ENCODE data around the gene RCBTB1. TPM values are rescaled to one million over a fixed set of nuclear protein-coding genes. Genes with fewer than 3 reads are reported as not detected.

The RCBTB1 gene
- polyA plus RNA-seq, 6 donors from 2014 or later, result 13.4 to 26.5 (median 16.5) TPM

DNA sequence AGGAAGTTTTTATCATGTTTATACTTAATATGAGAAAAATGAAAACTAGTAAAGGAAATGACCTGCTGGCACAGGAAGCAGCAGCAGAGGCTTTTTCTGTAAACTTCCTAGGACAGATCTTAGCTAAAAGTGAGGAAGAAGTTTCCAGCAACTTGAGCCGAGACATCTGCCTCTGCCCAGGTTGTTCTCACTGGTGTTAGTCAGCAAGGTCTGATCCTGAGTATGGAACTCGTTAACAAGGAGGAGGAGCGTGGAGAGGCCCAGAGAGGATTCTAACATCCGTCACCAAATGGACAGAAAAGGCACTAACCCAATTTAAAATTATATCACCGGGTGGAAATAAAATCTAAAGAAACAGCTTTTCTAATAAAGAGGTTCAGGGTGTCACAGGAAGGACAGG lies 46.0 kb downstream of the RCBTB1 start:
- DNase-seq, result no peak
- H3K4me1 Mint-ChIP-seq, result peaks cover 23 to 32% (median 29%) of the 10 kb centered on the region in 3 donors
- no peaks in the 10 kb centered on the region for H3K27me3 Mint-ChIP-seq
- peaks cover 3 to 8% of the 10 kb centered on the region in 2 donors for H3K36me3 Mint-ChIP-seq
- no peaks in the 10 kb centered on the region for H3K9me3 Mint-ChIP-seq
- no peak for ATAC-seq (ENCODE audit: low read depth in 2 of 2)
- peak overlapping the region in 4 of 6 donors; percentile 30 to 78 (median 53) for H3K27ac Mint-ChIP-seq
- peak overlapping the region in 7 of 8 donors; percentile 10 to 53 (median 42) for H3K4me3 Mint-ChIP-seq

- ATAC-seq (ENCODE audit: low read depth in 2 of 2) (no peak), DNase-seq (no peak)
- Mint-ChIP-seq H3K4me1 (peaks cover 32 to 41% (median 38%) of the 10 kb centered on the region in 3 donors), H3K4me3 (no peak overlapping the region), H3K27ac (peak overlapping the region in 1 of 6 donors; percentile 90), H3K27me3 (no peaks in the 10 kb centered on the region), H3K9me3 (no peaks in the 10 kb centered on the region), H3K36me3 (peaks cover 3 to 8% of the 10 kb centered on the region in 2 donors)
These were observed 47.0 kb downstream of the RCBTB1 start for GRCh38 chr13:49538404-49538803.

- Mint-ChIP-seq H3K27me3 (no peaks in the 10 kb centered on the region), H3K36me3 (peaks cover 3 to 8% of the 10 kb centered on the region in 2 donors), H3K4me1 (peaks cover 46 to 54% (median 53%) of the 10 kb centered on the region in 3 donors), H3K27ac (peak overlapping the region in 5 of 6 donors; percentile 27 to 82 (median 36)), H3K9me3 (no peaks in the 10 kb centered on the region), H3K4me3 (peak overlapping the region in 2 of 8 donors; percentile 48 to 55)
- peak in 1 of 2 donors; percentile 32 for ATAC-seq (ENCODE audit: low read depth in 2 of 2)
- DNase-seq, result no peak
These were observed 49.0 kb downstream of the RCBTB1 start for GRCh38 chr13:49536144-49536873.

- ATAC-seq (ENCODE audit: low read depth in 2 of 2) (peak; percentile 60 to 61), DNase-seq (peak; percentile 50)
- H3K4me1 Mint-ChIP-seq, result peaks cover 45 to 51% (median 49%) of the 10 kb centered on the region in 3 donors
- H3K27me3 Mint-ChIP-seq, result no peaks in the 10 kb centered on the region
- peak overlapping the region; percentile 70 to 91 (median 80) for H3K27ac Mint-ChIP-seq
- H3K4me3 Mint-ChIP-seq, result peak overlapping the region; percentile 5 to 86 (median 72)
- H3K36me3 Mint-ChIP-seq, result peaks cover 0 to 8% of the 10 kb centered on the region in 2 donors
- no peaks in the 10 kb centered on the region for H3K9me3 Mint-ChIP-seq
These were observed 51.6 kb downstream of the RCBTB1 start for GRCh38 chr13:49533591-49534269.

DNA sequence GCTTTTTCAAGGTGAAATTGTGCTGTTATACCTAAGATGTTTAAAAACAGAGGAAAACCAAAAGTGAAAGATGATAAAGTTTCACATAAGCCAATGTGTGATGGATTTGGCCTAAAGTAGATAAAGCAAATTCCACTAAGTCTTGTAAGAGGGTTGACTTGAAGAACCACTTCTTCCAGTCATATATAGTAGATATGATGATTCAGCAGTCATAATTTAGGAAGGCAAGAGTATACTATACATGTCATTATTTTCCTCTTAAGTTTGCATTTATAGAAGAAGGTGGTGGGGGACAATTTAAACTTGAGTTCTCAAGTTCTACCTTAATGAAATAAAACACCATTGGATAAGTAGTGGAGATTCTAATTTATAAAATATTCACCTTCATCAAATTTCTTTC lies 52.3 kb downstream of the RCBTB1 start:
- no peak for ATAC-seq (ENCODE audit: low read depth in 2 of 2)
- Mint-ChIP-seq H3K27ac (peak overlapping the region; percentile 11 to 70 (median 60)), H3K27me3 (no peaks in the 10 kb centered on the region), H3K4me3 (peak overlapping the region in 7 of 8 donors; percentile 23 to 77 (median 46)), H3K4me1 (peaks cover 48 to 58% (median 49%) of the 10 kb centered on the region in 3 donors), H3K9me3 (no peaks in the 10 kb centered on the region), H3K36me3 (peaks cover 0 to 8% of the 10 kb centered on the region in 2 donors)
- no peak for DNase-seq

- H3K4me3 Mint-ChIP-seq, result peak overlapping the region in 7 of 8 donors; percentile 23 to 77 (median 46)
- peaks cover 0 to 8% of the 10 kb centered on the region in 2 donors for H3K36me3 Mint-ChIP-seq
- DNase-seq (no peak), ATAC-seq (ENCODE audit: low read depth in 2 of 2) (no peak)
- peaks cover 48 to 59% (median 49%) of the 10 kb centered on the region in 3 donors for H3K4me1 Mint-ChIP-seq
- no peaks in the 10 kb centered on the region for H3K27me3 Mint-ChIP-seq
- H3K27ac Mint-ChIP-seq, result peak overlapping the region; percentile 16 to 70 (median 60)
- H3K9me3 Mint-ChIP-seq, result no peaks in the 10 kb centered on the region
These were observed 52.8 kb downstream of the RCBTB1 start for GRCh38 chr13:49532593-49532992.

GRCh38 chr13:49530457-49530856 lies 54.9 kb downstream of the RCBTB1 start:
- ATAC-seq (ENCODE audit: low read depth in 2 of 2) (peak; percentile 88 to 92), DNase-seq (peak; percentile 57)
- H3K27me3 Mint-ChIP-seq, result no peaks in the 10 kb centered on the region
- peak overlapping the region in 7 of 8 donors; percentile 0 to 88 (median 50) for H3K4me3 Mint-ChIP-seq
- peaks cover 42 to 58% (median 42%) of the 10 kb centered on the region in 3 donors for H3K4me1 Mint-ChIP-seq
- H3K36me3 Mint-ChIP-seq, result peaks cover 0 to 10% of the 10 kb centered on the region in 2 donors
- peak overlapping the region; percentile 75 to 95 (median 92) for H3K27ac Mint-ChIP-seq
- H3K9me3 Mint-ChIP-seq, result no peaks in the 10 kb centered on the region

DNA sequence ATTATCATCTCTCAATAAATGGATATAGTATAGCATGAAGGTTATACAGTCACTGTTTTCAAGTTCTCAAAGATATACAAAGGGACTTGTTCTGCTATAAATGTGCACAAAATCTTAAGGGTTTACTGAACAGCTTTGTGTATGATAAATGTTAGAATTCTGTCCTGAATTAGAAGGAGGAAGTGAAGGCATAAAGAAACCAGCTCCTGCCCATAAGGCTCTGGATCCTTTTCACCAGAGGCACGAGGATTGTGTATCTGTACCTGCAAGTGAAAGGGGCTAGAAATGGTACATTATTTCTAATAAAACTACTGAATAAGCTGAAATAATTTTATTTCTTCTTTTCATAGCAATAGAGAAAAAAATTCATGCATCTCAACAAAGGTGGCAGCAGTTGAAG lies 57.2 kb downstream of the RCBTB1 start:
- H3K9me3 Mint-ChIP-seq, result no peaks in the 10 kb centered on the region
- peaks cover 0 to 10% of the 10 kb centered on the region in 2 donors for H3K36me3 Mint-ChIP-seq
- H3K4me3 Mint-ChIP-seq, result no peak overlapping the region
- peaks cover 23 to 42% (median 29%) of the 10 kb centered on the region in 3 donors for H3K4me1 Mint-ChIP-seq
- H3K27me3 Mint-ChIP-seq, result no peaks in the 10 kb centered on the region
- no peak for ATAC-seq (ENCODE audit: low read depth in 2 of 2)
- peak overlapping the region in 4 of 6 donors; percentile 66 to 89 (median 76) for H3K27ac Mint-ChIP-seq
- DNase-seq, result no peak

GRCh38 chr13:49527123-49527522 lies 58.2 kb downstream of the RCBTB1 start:
- Mint-ChIP-seq H3K27me3 (no peaks in the 10 kb centered on the region), H3K4me1 (peaks cover 13 to 37% (median 22%) of the 10 kb centered on the region in 3 donors), H3K4me3 (no peak overlapping the region), H3K9me3 (no peaks in the 10 kb centered on the region), H3K36me3 (peaks cover 0 to 10% of the 10 kb centered on the region in 2 donors), H3K27ac (peak overlapping the region in 4 of 6 donors; percentile 32 to 69 (median 41))
- ATAC-seq (ENCODE audit: low read depth in 2 of 2), result no peak
- DNase-seq, result no peak

DNA sequence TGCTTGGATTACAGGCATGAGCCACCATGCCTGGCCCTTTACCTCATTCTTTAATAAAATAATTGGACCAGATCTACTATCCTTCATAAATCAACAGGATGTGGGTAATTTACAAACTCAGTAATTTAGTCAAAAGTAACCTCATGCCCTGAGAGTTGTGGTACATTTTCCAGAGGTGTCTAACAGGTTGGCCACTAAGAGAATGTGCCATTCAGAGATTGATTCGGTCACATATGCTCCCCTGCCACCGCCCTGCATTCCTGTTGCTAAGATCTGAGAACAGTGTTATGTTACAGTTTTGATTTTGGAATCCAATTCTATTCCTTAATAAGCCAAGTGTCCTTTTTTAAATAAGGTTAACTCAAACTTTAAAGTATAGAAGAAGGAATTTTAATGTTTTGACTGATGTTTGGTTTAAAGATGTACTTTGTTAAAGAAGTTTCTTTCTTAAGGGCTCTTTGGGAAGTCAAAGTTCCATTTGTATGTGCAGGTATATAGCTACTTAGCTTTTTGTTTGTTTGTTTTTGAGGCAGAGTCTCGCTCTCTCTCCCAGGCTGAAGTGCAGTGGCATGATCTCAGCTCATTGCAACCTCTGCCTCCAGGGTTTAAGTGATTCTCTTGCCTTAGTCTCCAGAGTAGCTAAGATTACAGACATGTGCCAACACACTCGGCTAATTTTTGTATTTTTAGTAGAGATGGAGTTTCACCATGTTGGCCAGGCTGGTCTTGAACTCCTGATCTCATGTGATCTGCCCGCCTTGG lies 60.4 kb downstream of the RCBTB1 start:
- no peak for DNase-seq
- Mint-ChIP-seq H3K27ac (peak overlapping the region in 1 of 6 donors; percentile 87), H3K27me3 (no peaks in the 10 kb centered on the region), H3K4me3 (no peak overlapping the region), H3K36me3 (peaks cover under 1 to 4% of the 10 kb centered on the region in 2 donors), H3K4me1 (peaks cover 1 to 22% (median 5%) of the 10 kb centered on the region in 3 donors), H3K9me3 (no peaks in the 10 kb centered on the region)
- no peak for ATAC-seq (ENCODE audit: low read depth in 2 of 2)

DNA sequence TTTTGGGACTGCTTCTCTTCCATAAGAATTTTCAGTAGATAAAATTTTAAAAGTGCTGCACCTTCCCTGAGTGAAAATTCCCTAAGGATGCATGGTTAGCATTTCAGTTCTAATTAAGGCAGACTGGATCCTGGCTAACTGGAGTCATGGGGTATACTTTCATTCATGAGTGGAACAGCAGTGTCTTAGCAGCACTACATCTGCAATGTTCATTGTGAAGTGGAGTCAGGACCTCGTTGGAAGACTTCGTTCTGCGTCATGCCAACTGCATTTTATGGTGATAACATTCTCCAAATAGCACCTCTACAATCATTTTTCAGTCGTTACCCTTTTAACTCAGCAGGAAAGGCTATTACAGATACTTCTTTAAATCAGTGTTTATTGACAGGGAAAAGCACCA lies 64.1 kb downstream of the RCBTB1 start:
- peaks cover 0 to 6% (median 6%) of the 10 kb centered on the region in 3 donors for H3K4me1 Mint-ChIP-seq
- ATAC-seq (ENCODE audit: low read depth in 2 of 2), result no peak
- H3K4me3 Mint-ChIP-seq, result no peak overlapping the region
- no peaks in the 10 kb centered on the region for H3K9me3 Mint-ChIP-seq
- DNase-seq, result no peak
- peaks cover 9 to 12% of the 10 kb centered on the region in 2 donors for H3K36me3 Mint-ChIP-seq
- H3K27me3 Mint-ChIP-seq, result no peaks in the 10 kb centered on the region
- H3K27ac Mint-ChIP-seq, result peak overlapping the region in 2 of 6 donors; percentile 9 to 76

DNA sequence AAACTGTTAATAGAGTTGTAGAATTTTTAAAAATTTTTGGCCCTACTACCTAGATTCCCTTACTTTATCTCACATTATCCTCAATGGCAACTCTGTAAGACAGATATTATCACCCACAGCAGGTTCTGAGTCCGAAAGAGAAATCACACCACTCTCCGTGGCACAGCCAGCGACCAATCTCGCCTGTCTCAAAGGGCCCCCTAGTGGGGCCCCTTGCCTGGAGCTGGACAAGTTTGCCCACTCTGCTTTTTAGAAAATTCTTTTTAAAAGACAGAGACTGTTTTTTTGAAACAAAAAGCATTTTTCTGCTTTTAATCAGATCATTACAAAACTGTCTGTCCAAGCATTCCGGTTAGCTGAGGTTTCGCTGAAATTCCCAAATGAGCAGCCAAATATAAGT lies 67.9 kb downstream of the RCBTB1 start:
- Mint-ChIP-seq H3K9me3 (no peaks in the 10 kb centered on the region), H3K27ac (peak overlapping the region in 1 of 6 donors; percentile 19), H3K36me3 (peaks cover 9 to 33% of the 10 kb centered on the region in 2 donors), H3K4me1 (peaks cover 0 to 12% (median 4%) of the 10 kb centered on the region in 3 donors), H3K27me3 (no peaks in the 10 kb centered on the region), H3K4me3 (no peak overlapping the region)
- ATAC-seq (ENCODE audit: low read depth in 2 of 2) (no peak), DNase-seq (no peak)

DNA sequence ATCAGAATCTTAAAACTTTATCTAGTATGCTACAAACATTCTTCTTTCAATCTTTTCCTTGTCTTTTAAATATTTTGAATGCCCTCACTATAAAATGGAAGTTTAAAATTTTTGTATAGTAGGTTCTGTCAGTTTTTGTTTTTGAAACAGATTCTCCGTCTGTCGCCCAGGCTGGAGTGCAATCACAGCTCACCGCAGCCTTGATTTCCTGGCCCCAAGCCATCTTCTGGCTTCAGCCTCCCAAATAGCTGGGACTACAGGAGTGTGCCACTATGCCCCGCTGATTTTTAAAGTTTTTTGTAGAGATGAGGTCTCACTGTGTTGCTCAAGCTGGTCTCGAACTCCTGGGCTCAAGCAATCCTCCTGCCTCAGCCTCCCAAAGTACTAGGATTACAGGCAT lies 68.9 kb downstream of the RCBTB1 start:
- no peaks in the 10 kb centered on the region for H3K27me3 Mint-ChIP-seq
- peaks cover 9 to 33% of the 10 kb centered on the region in 2 donors for H3K36me3 Mint-ChIP-seq
- DNase-seq (no peak), ATAC-seq (ENCODE audit: low read depth in 2 of 2) (no peak)
- no peak overlapping the region for H3K4me3 Mint-ChIP-seq
- H3K27ac Mint-ChIP-seq, result peak overlapping the region in 2 of 6 donors; percentile 24 to 86
- peaks cover 0 to 12% (median 0%) of the 10 kb centered on the region in 3 donors for H3K4me1 Mint-ChIP-seq
- H3K9me3 Mint-ChIP-seq, result no peaks in the 10 kb centered on the region

Measured in naive B cell (primary cell).